Upper lobe of left lung (tissue), 6 donors: ENCODE data around the gene GATA3. TPM values are rescaled to one million over a fixed set of nuclear protein-coding genes. Genes with fewer than 3 reads are reported as not detected.

Source experiments
- ATAC-seq, 2 donors: fragments of 200-7000 bp; cut with Tn5 transposase; one replicate each; pipeline ENCODE4 v1.9.1; 2022; ENCODE audit warnings: mild to moderate bottlenecking in 2 of 2, moderate library complexity in 2 of 2; ENCODE audit not compliant: low FRiP score in 2 of 2
- DNase-seq, 2 donors: peaks; one replicate each; pipeline ENCODE4 v3.0.0-alpha.2; 2019 to 2020
- H3K27ac ChIP-seq, 4 donors: fragments of 200-600 bp; sonication (generic); one replicate each; pipeline ENCODE4 v1.5.1; 2016 to 2019
- H3K27me3 ChIP-seq, 4 donors: fragments of 200-600 bp; sonication (generic); one replicate each; pipeline ENCODE4 v1.5.1; 2017 to 2019
- H3K36me3 ChIP-seq, 4 donors: fragments of 200-600 bp; sonication (generic); one replicate each; pipeline ENCODE4 v1.5.1; 2016 to 2019
- H3K4me1 ChIP-seq, 4 donors: fragments of 200-600 bp; sonication (generic); one replicate each; pipeline ENCODE4 v1.5.1; 2018 to 2019
- H3K4me3 ChIP-seq, 4 donors: fragments of 200-600 bp; sonication (generic); one replicate each; pipeline ENCODE4 v1.5.1; 2017 to 2019; ENCODE audit warnings: mild to moderate bottlenecking in 2 of 4, moderate library complexity in 1 of 4
- H3K9me3 ChIP-seq, 4 donors: fragments of 200-600 bp; sonication (generic); one replicate each; pipeline ENCODE4 v1.5.1; 2018 to 2019
- CTCF ChIP-seq, 6 experiments: fragments of 450-650 bp in 4 of 6; fragments of 200-600 bp in 2 of 6; sonication (generic) in 2 of 6; IDR thresholded peaks; one replicate each; pipeline ENCODE4 v1.5.1; 2016 to 2019; ENCODE audit warnings: antibody characterized with exemption in 6 of 6
- EP300 ChIP-seq, 4 donors: sonication (generic); formaldehyde crosslinking; IDR thresholded peaks; one replicate each; pipeline ENCODE4 v1.5.1; 2017; ENCODE audit warnings: antibody characterized with exemption in 4 of 4, control low read depth in 2 of 4
- POLR2A ChIP-seq, 4 donors: fragments of 450-650 bp; IDR thresholded peaks; one replicate each; pipeline ENCODE4 v1.5.1; 2016 to 2017; ENCODE audit warnings: antibody characterized with exemption in 4 of 4, mild to moderate bottlenecking in 2 of 4
- POLR2AphosphoS5 ChIP-seq, 2 donors: sonication (generic); formaldehyde crosslinking; IDR thresholded peaks; one replicate each; pipeline ENCODE4 v1.5.1; 2017; ENCODE audit warnings: antibody characterized with exemption in 2 of 2
- WGBS, 2 donors: methylation state at CpG; one replicate each; pipeline ENCODE4 v1.1.5; 2017 to 2018; 5-methylcytosine and 5-hydroxymethylcytosine counted together
- total RNA-seq, 6 donors: library from RNA; depleted of rRNA in 4 of 6; stranded (reverse); fragments of >200 nt in 4 of 6; gene quantifications; one replicate each; pipeline versions ENCODE4 v1.1.0 to v1.2.1, GENCODE V29; 2016 to 2021
- donor health status: DM: no; HTN: no; CAD: no; lungs with moderate emphysema.
- donor health status: DM: no; HTN: yes; CAD: no; lungs with severe emphysema.

The GATA3 gene
- total RNA-seq, 6 donors from 2014 or later, result 0.22 to 6.3 (median 2.7) TPM

GRCh38 chr10:8086315-8086714 lies 31.8 kb downstream of the GATA3 start:
- DNase-seq (no peak), ATAC-seq (no peak)
- Histone ChIP-seq H3K36me3 (no peaks in the 10 kb centered on the region), H3K4me3 (no peak overlapping the region), H3K27me3 (no peaks in the 10 kb centered on the region), H3K4me1 (no peaks in the 10 kb centered on the region), H3K27ac (no peak overlapping the region), H3K9me3 (no peaks in the 10 kb centered on the region)
- TF ChIP-seq POLR2A (IDR thresholded peaks at IDR 0.05) (no peak), POLR2AphosphoS5 (IDR thresholded peaks at IDR 0.05) (no peak), CTCF (IDR thresholded peaks at IDR 0.05) (no peak), EP300 (IDR thresholded peaks at IDR 0.05) (no peak)
- WGBS, 2 donors, result 88% methylated on average over 5 of the region's 5 CpGs

GRCh38 chr10:8088504-8088903 lies 34.0 kb downstream of the GATA3 start:
- Histone ChIP-seq H3K36me3 (no peaks in the 10 kb centered on the region), H3K27ac (no peak overlapping the region), H3K4me3 (no peak overlapping the region), H3K27me3 (no peaks in the 10 kb centered on the region), H3K9me3 (no peaks in the 10 kb centered on the region), H3K4me1 (no peaks in the 10 kb centered on the region)
- DNase-seq (no peak), ATAC-seq (no peak)
- WGBS, 2 donors, result 42 to 44% methylated on average over 6 of the region's 6 CpGs
- TF ChIP-seq POLR2A (IDR thresholded peaks at IDR 0.05) (no peak), EP300 (IDR thresholded peaks at IDR 0.05) (no peak), POLR2AphosphoS5 (IDR thresholded peaks at IDR 0.05) (no peak), CTCF (IDR thresholded peaks at IDR 0.05) (no peak)

- 75 to 84% methylated on average over 2 of the region's 2 CpGs for WGBS, 2 donors
- no peak overlapping the region for H3K27ac ChIP-seq
- DNase-seq (no peak), ATAC-seq (no peak)
- TF ChIP-seq POLR2AphosphoS5 (IDR thresholded peaks at IDR 0.05) (no peak), POLR2A (IDR thresholded peaks at IDR 0.05) (no peak), CTCF (IDR thresholded peaks at IDR 0.05) (no peak), EP300 (IDR thresholded peaks at IDR 0.05) (no peak)
- no peak overlapping the region for H3K4me3 ChIP-seq
- no peaks in the 10 kb centered on the region for H3K27me3 ChIP-seq
- H3K4me1 ChIP-seq, result no peaks in the 10 kb centered on the region
- H3K9me3 ChIP-seq, result no peaks in the 10 kb centered on the region
- H3K36me3 ChIP-seq, result no peaks in the 10 kb centered on the region
Observed at GRCh38 chr10:8092428-8092827, 37.9 kb downstream of the GATA3 start.

GRCh38 chr10:8095959-8096358 lies 41.5 kb downstream of the GATA3 start:
- 69 to 79% methylated on average over 11 to 14 of the region's 14 CpGs for WGBS, 2 donors

More at GRCh38 chr10:8095959-8096358, 41.5 kb downstream of the GATA3 start:
- DNase-seq (no peak), ATAC-seq (no peak)
- Histone ChIP-seq H3K36me3 (no peaks in the 10 kb centered on the region), H3K9me3 (no peaks in the 10 kb centered on the region), H3K4me1 (no peaks in the 10 kb centered on the region), H3K4me3 (no peak overlapping the region), H3K27me3 (no peaks in the 10 kb centered on the region), H3K27ac (no peak overlapping the region)
- TF ChIP-seq CTCF (IDR thresholded peaks at IDR 0.05), result no peak
- TF ChIP-seq POLR2A (IDR thresholded peaks at IDR 0.05), result no peak
- TF ChIP-seq EP300 (IDR thresholded peaks at IDR 0.05), result no peak
- no peak for TF ChIP-seq POLR2AphosphoS5 (IDR thresholded peaks at IDR 0.05)
